H9 (cell line): Measurements from ENCODE around the gene ARNT2. TPM values are rescaled to one million over a fixed set of nuclear protein-coding genes. Genes with fewer than 3 reads are reported as not detected.

Experiments
- DNase-seq: peaks from one replicate; pipeline ENCODE4 v3.0.0-alpha.2; 2017
- H2AFZ ChIP-seq: one replicate; pipeline ENCODE4 v1.6.1; 2013; ENCODE audit warnings: mild to moderate bottlenecking, low read length, control low read depth, moderate library complexity
- H2AK5ac ChIP-seq: 2 replicates; pipeline ENCODE4 v1.6.1; 2013; ENCODE audit warnings: low read length, control low read depth, mixed read lengths; ENCODE audit not compliant: insufficient read length
- H2BK120ac ChIP-seq: one replicate; pipeline ENCODE4 v1.6.1; 2013; ENCODE audit warnings: low read depth, mild to moderate bottlenecking, low read length, control low read depth, inconsistent platforms; ENCODE audit not compliant: poor library complexity, severe bottlenecking
- H2BK12ac ChIP-seq: 2 replicates; pipeline ENCODE4 v1.6.1; 2013; ENCODE audit warnings: low read length, control low read depth, mixed read lengths, low read depth; ENCODE audit not compliant: insufficient read length
- H2BK15ac ChIP-seq: 2 replicates; pipeline ENCODE4 v1.6.1; 2013; ENCODE audit warnings: low read depth, low read length, control low read depth
- H2BK20ac ChIP-seq: one replicate; pipeline ENCODE4 v1.6.1; 2013; ENCODE audit warnings: low read depth, mild to moderate bottlenecking, low read length, control low read depth, inconsistent platforms; ENCODE audit not compliant: poor library complexity, severe bottlenecking
- H2BK5ac ChIP-seq: 2 replicates; pipeline ENCODE4 v1.6.1; 2013; ENCODE audit warnings: low read length, control low read depth, mixed read lengths; ENCODE audit not compliant: insufficient read length
- H3K14ac ChIP-seq: 2 replicates; pipeline ENCODE4 v1.6.1; 2013; ENCODE audit warnings: low read length, control low read depth; ENCODE audit not compliant: insufficient read depth
- H3K18ac ChIP-seq: 2 replicates; pipeline ENCODE4 v1.6.1; 2013; ENCODE audit warnings: low read depth, mild to moderate bottlenecking, mixed read lengths, low read length, control low read depth; ENCODE audit not compliant: insufficient read length
- H3K23ac ChIP-seq: 2 replicates; pipeline ENCODE4 v1.6.1; 2013; ENCODE audit warnings: low read length, control low read depth, mixed read lengths, low read depth; ENCODE audit not compliant: insufficient read length
- H3K23me2 ChIP-seq: 2 replicates; pipeline ENCODE4 v1.6.1; 2013; ENCODE audit warnings: low read depth, mild to moderate bottlenecking, mixed read lengths, low read length, control low read depth; ENCODE audit not compliant: insufficient read length, poor library complexity, severe bottlenecking
- H3K27ac ChIP-seq: 2 replicates; pipeline ENCODE4 v1.5.1; 2013; ENCODE audit warnings: low read length, control low read depth, mixed read lengths, low read depth; ENCODE audit not compliant: insufficient read length
- H3K27me3 ChIP-seq: 2 replicates; pipeline ENCODE4 v1.6.1; 2013; ENCODE audit warnings: low read length, control low read depth, inconsistent platforms; ENCODE audit not compliant: insufficient read depth
- H3K4ac ChIP-seq: 2 replicates; pipeline ENCODE4 v1.6.1; 2013; ENCODE audit warnings: low read depth, mild to moderate bottlenecking, control low read depth, inconsistent platforms, low read length, moderate library complexity
- H3K4me1 ChIP-seq: 2 replicates; pipeline ENCODE4 v1.6.1; 2013; ENCODE audit warnings: low read length, control low read depth, inconsistent platforms; ENCODE audit not compliant: insufficient read depth
- H3K4me2 ChIP-seq: 2 replicates; pipeline ENCODE4 v1.6.1; 2013; ENCODE audit warnings: low read length, control low read depth, mixed read lengths; ENCODE audit not compliant: insufficient read length, insufficient read depth
- H3K56ac ChIP-seq: 2 replicates; pipeline ENCODE4 v1.6.1; 2013; ENCODE audit warnings: low read depth, mild to moderate bottlenecking, mixed read lengths, low read length, control low read depth; ENCODE audit not compliant: insufficient read length
- H3K79me1 ChIP-seq: 2 replicates; pipeline ENCODE4 v1.6.1; 2013; ENCODE audit warnings: low read depth, mild to moderate bottlenecking, moderate library complexity, low read length, control low read depth, inconsistent platforms; ENCODE audit not compliant: insufficient read depth, poor library complexity, severe bottlenecking
- H3K79me2 ChIP-seq: 2 replicates; pipeline ENCODE4 v1.6.1; 2013; ENCODE audit warnings: low read length, control low read depth, inconsistent platforms; ENCODE audit not compliant: insufficient read depth
- H3K9ac ChIP-seq: 2 replicates; pipeline ENCODE4 v1.6.1; 2013; ENCODE audit warnings: low read length, control low read depth, mixed read lengths; ENCODE audit not compliant: insufficient read length; ENCODE audit errors: extremely low read depth
- H3K9me3 ChIP-seq: one replicate; pipeline ENCODE4 v1.6.1; 2013; ENCODE audit warnings: low read depth, low read length, inconsistent platforms; ENCODE audit not compliant: control insufficient read depth
- H3T11ph ChIP-seq: one replicate; pipeline ENCODE4 v1.6.1; 2013; ENCODE audit warnings: mild to moderate bottlenecking, low read length, control low read depth, inconsistent platforms
- H4K20me1 ChIP-seq: one replicate; pipeline ENCODE4 v1.6.1; 2013; ENCODE audit not compliant: control insufficient read depth, insufficient read length, insufficient read depth
- H4K5ac ChIP-seq: 2 replicates; pipeline ENCODE4 v1.6.1; 2013; ENCODE audit warnings: low read depth, mild to moderate bottlenecking, mixed read lengths, low read length, control low read depth; ENCODE audit not compliant: insufficient read length
- H4K8ac ChIP-seq: replicated peaks from 2 replicates; pipeline ENCODE4 v1.6.1; 2013; ENCODE audit warnings: low read length, control low read depth, mixed read lengths, low read depth; ENCODE audit not compliant: insufficient read length
- H4K91ac ChIP-seq: 2 replicates; pipeline ENCODE4 v1.6.1; 2013; ENCODE audit warnings: low read depth, mild to moderate bottlenecking, moderate library complexity, mixed read lengths, low read length, control low read depth; ENCODE audit not compliant: insufficient read length
- H3K27ac Mint-ChIP-seq, 3 experiments: 2 replicates in 2 of 3; 3 replicates in 1 of 3; pipeline ENCODE4 v1.8.0; 2020 to 2021; ENCODE audit warnings: mixed read lengths in 3 of 3, mild to moderate bottlenecking in 1 of 3, moderate library complexity in 1 of 3
- H3K27me3 Mint-ChIP-seq: 2 replicates; pipeline ENCODE4 v1.8.0; 2021; ENCODE audit warnings: low read depth, mild to moderate bottlenecking, moderate library complexity, mixed read lengths
- H3K36me3 Mint-ChIP-seq, 3 experiments: 2 replicates in 2 of 3; 3 replicates in 1 of 3; pipeline ENCODE4 v1.8.0; 2020 to 2021; ENCODE audit warnings: low read depth in 3 of 3, mixed read lengths in 3 of 3; ENCODE audit not compliant: insufficient read depth in 1 of 3
- H3K4me1 Mint-ChIP-seq, 2 experiments: 2 replicates each; pipeline ENCODE4 v1.8.0; 2020; ENCODE audit warnings: mixed read lengths in 2 of 2
- H3K4me3 Mint-ChIP-seq, 2 experiments: 2 replicates in 1 of 2; 3 replicates in 1 of 2; pipeline ENCODE4 v1.8.0; 2020 to 2021; ENCODE audit warnings: mild to moderate bottlenecking in 2 of 2, mixed read lengths in 2 of 2, moderate library complexity in 1 of 2
- H3K9me3 Mint-ChIP-seq, 2 experiments: 2 replicates in 1 of 2; 3 replicates in 1 of 2; pipeline ENCODE4 v1.8.0; 2020; ENCODE audit warnings: mild to moderate bottlenecking in 2 of 2, mixed read lengths in 2 of 2, moderate library complexity in 1 of 2
- CTCF ChIP-seq: fragments of 200-600 bp; sonication (generic); conservative IDR thresholded peaks from 3 replicates; pipeline ENCODE4 v1.8.0; 2021; ENCODE audit warnings: antibody characterized with exemption, mild to moderate bottlenecking
- WGBS: extraction: QIAGEN DNeasy Blood & Tissue Kit; methylation state at CpG from one replicate; pipeline ENCODE4 v1.1.7; 2013; ENCODE audit warnings: missing lambda C conversion rate, low lambda C conversion rate, mixed read lengths; ENCODE audit not compliant: insufficient read length; ENCODE audit errors: extremely low coverage; 5-methylcytosine and 5-hydroxymethylcytosine counted together
- total RNA-seq: library from RNA; stranded (reverse); gene quantifications from 2 replicates; pipeline ENCODE4 v1.2.1, GENCODE V29; 2021

Gene ARNT2
- total RNA-seq, 1 experiment from 2014 or later: 10.5 TPM

- Mint-ChIP-seq H3K27me3 (peaks cover 18% of the 10 kb centered on the region), H3K4me1 (peaks cover 0 to 8% of the 10 kb centered on the region in 2 experiments; a peak in 1 of 4 replicates), H3K36me3 (no peaks in the 10 kb centered on the region), H3K9me3 (no peaks in the 10 kb centered on the region; a peak in 1 of 5 replicates), H3K4me3 (no peak overlapping the region), H3K27ac (no peak overlapping the region)
- no peak overlapping the region for H3K23ac ChIP-seq
- H3K27ac ChIP-seq: no peak overlapping the region
- no peaks in the 10 kb centered on the region for H4K20me1 ChIP-seq
- no CpG with 5 or more reads among the region's 1 CpG for WGBS
- no peak overlapping the region for H4K8ac ChIP-seq
- H2BK20ac ChIP-seq: no peak overlapping the region
- no peak overlapping the region for H3T11ph ChIP-seq
- no peak overlapping the region for H4K5ac ChIP-seq
- no peak overlapping the region for H3K18ac ChIP-seq
- no peaks in the 10 kb centered on the region for H3K23me2 ChIP-seq
- DNase-seq: no peak
- no peak overlapping the region for H3K4ac ChIP-seq
- H2BK120ac ChIP-seq: no peak overlapping the region
- no peak overlapping the region for H3K9ac ChIP-seq
- H3K14ac ChIP-seq: no peak overlapping the region
- H2AK5ac ChIP-seq: no peak overlapping the region
- H3K79me1 ChIP-seq: no peaks in the 10 kb centered on the region
- no peak overlapping the region for H2BK12ac ChIP-seq
- H3K9me3 ChIP-seq: no peaks in the 10 kb centered on the region
- H3K4me1 ChIP-seq: no peaks in the 10 kb centered on the region
- no peak overlapping the region for H2BK5ac ChIP-seq
- no peaks in the 10 kb centered on the region for H3K27me3 ChIP-seq
- no peaks in the 10 kb centered on the region for H3K79me2 ChIP-seq
- no peak for TF ChIP-seq CTCF
- no peak overlapping the region for H4K91ac ChIP-seq
- H2BK15ac ChIP-seq: no peak overlapping the region
- no peak overlapping the region for H3K56ac ChIP-seq
- H3K4me2 ChIP-seq: no peak overlapping the region
- H2AFZ ChIP-seq: no peak overlapping the region
Observed at GRCh38 chr15:80411788-80412288, 7.7 kb downstream of the ARNT2 start.
